ENCODE results near the gene CHML. TPM values are rescaled to one million over a fixed set of nuclear protein-coding genes. Genes with fewer than 3 reads are reported as not detected.

Gene CHML
- total RNA-seq, 1 experiment from 2014 or later, result 10.8 TPM

- DNase-seq (ENCODE audit: low read depth, low spot score), result no peak
- in situ Hi-C loops (cut with HindIII; ENCODE audit: low pct_unique_long_range_greater_than_20kb, low sequenced_read_pairs), result no loop called here
These were observed 13.8 kb upstream of the CHML start for GRCh38 chr1:241654019-241654418.

- DNase-seq (ENCODE audit: low read depth, low spot score), result no peak
- in situ Hi-C loops (cut with HindIII; ENCODE audit: low pct_unique_long_range_greater_than_20kb, low sequenced_read_pairs), result no loop called here
These were observed 11.8 kb upstream of the CHML start, which contains the start of gene WDR64 for GRCh38 chr1:241652012-241652411. WDR64 (plus strand) TSS chr1:241652281; CDS start chr1:241652485, 204 bp downstream.

- in situ Hi-C loops (cut with HindIII; ENCODE audit: low pct_unique_long_range_greater_than_20kb, low sequenced_read_pairs), result no loop called here
- no peak for DNase-seq (ENCODE audit: low read depth, low spot score)
These were observed 8.0 kb upstream of the CHML start for GRCh38 chr1:241648159-241648558.

- in situ Hi-C loops (cut with HindIII; ENCODE audit: low pct_unique_long_range_greater_than_20kb, low sequenced_read_pairs), result no loop called here
- no peak for DNase-seq (ENCODE audit: low read depth, low spot score)
These were observed 7.5 kb upstream of the CHML start for GRCh38 chr1:241647658-241648057.

GRCh38 chr1:241646201-241646600 is 6.0 kb upstream of the CHML start:
- in situ Hi-C loops (cut with HindIII; ENCODE audit: low pct_unique_long_range_greater_than_20kb, low sequenced_read_pairs), result no loop called here
- no peak for DNase-seq (ENCODE audit: low read depth, low spot score)

- in situ Hi-C loops (cut with HindIII; ENCODE audit: low pct_unique_long_range_greater_than_20kb, low sequenced_read_pairs), result no loop called here
- DNase-seq (ENCODE audit: low read depth, low spot score), result no peak
These were observed 5.0 kb upstream of the CHML start for GRCh38 chr1:241645199-241645598.

GRCh38 chr1:241644259-241644658 is 4.1 kb upstream of the CHML start:
- no peak for DNase-seq (ENCODE audit: low read depth, low spot score)
- in situ Hi-C loops (cut with HindIII; ENCODE audit: low pct_unique_long_range_greater_than_20kb, low sequenced_read_pairs), result no loop called here

GRCh38 chr1:241642593-241642944 is 2.4 kb upstream of the CHML start:
- no peak for DNase-seq (ENCODE audit: low read depth, low spot score)
- in situ Hi-C loops (cut with HindIII; ENCODE audit: low pct_unique_long_range_greater_than_20kb, low sequenced_read_pairs), result no loop called here

- in situ Hi-C loops (cut with HindIII; ENCODE audit: low pct_unique_long_range_greater_than_20kb, low sequenced_read_pairs), result no loop called here
- no peak for DNase-seq (ENCODE audit: low read depth, low spot score)
These were observed 1.8 kb upstream of the CHML start for GRCh38 chr1:241641773-241642592.

GRCh38 chr1:241640867-241641622 is 876 bp upstream of the CHML start:
- in situ Hi-C loops (cut with HindIII; ENCODE audit: low pct_unique_long_range_greater_than_20kb, low sequenced_read_pairs), result no loop called here
- DNase-seq (ENCODE audit: low read depth, low spot score), result no peak

GRCh38 chr1:241639623-241640148 is 483 bp downstream of the CHML start:
- in situ Hi-C loops (cut with HindIII; ENCODE audit: low pct_unique_long_range_greater_than_20kb, low sequenced_read_pairs), result no loop called here
- DNase-seq (ENCODE audit: low read depth, low spot score), result peak; percentile 49

- DNase-seq (ENCODE audit: low read depth, low spot score), result no peak
- in situ Hi-C loops (cut with HindIII; ENCODE audit: low pct_unique_long_range_greater_than_20kb, low sequenced_read_pairs), result no loop called here
These were observed 1.1 kb downstream of the CHML start for GRCh38 chr1:241638909-241639622.

- DNase-seq (ENCODE audit: low read depth, low spot score), result no peak
- in situ Hi-C loops (cut with HindIII; ENCODE audit: low pct_unique_long_range_greater_than_20kb, low sequenced_read_pairs), result no loop called here
These were observed 2.0 kb downstream of the CHML start for GRCh38 chr1:241638099-241638682.

- in situ Hi-C loops (cut with HindIII; ENCODE audit: low pct_unique_long_range_greater_than_20kb, low sequenced_read_pairs), result no loop called here
- DNase-seq (ENCODE audit: low read depth, low spot score), result no peak
These were observed 2.6 kb downstream of the CHML start for GRCh38 chr1:241637604-241638003.

- DNase-seq (ENCODE audit: low read depth, low spot score), result no peak
- in situ Hi-C loops (cut with HindIII; ENCODE audit: low pct_unique_long_range_greater_than_20kb, low sequenced_read_pairs), result no loop called here
These were observed 3.1 kb downstream of the CHML start for GRCh38 chr1:241637046-241637590.

- in situ Hi-C loops (cut with HindIII; ENCODE audit: low pct_unique_long_range_greater_than_20kb, low sequenced_read_pairs), result no loop called here
- DNase-seq (ENCODE audit: low read depth, low spot score), result no peak
These were observed 3.9 kb downstream of the CHML start for GRCh38 chr1:241636291-241636690.

GRCh38 chr1:241635556-241636152 is 4.5 kb downstream of the CHML start:
- DNase-seq (ENCODE audit: low read depth, low spot score), result no peak
- in situ Hi-C loops (cut with HindIII; ENCODE audit: low pct_unique_long_range_greater_than_20kb, low sequenced_read_pairs), result no loop called here
